Uterus (tissue), 4 donors: ENCODE data around the gene TSHZ2. TPM values are rescaled to one million over a fixed set of nuclear protein-coding genes. Genes with fewer than 3 reads are reported as not detected.

ENCODE experiments used
- DNase-seq, 2 donors: peaks; one replicate each; pipeline ENCODE4 v3.0.0-alpha.2; 2019 to 2020
- H3K27ac ChIP-seq, 2 donors: fragments of 200-600 bp; sonication (generic); 1 replicate in 1 of 2; 2 replicates in 1 of 2; pipeline ENCODE4 v1.5.1; 2016 to 2018
- H3K27me3 ChIP-seq, 2 donors: fragments of 200-600 bp; sonication (generic); one replicate each; pipeline ENCODE4 v1.5.1; 2018 to 2019; ENCODE audit warnings: control low read depth in 1 of 2
- H3K36me3 ChIP-seq, 2 donors: fragments of 200-600 bp; sonication (generic); one replicate each; pipeline ENCODE4 v1.5.1; 2019; ENCODE audit warnings: control low read depth in 1 of 2
- H3K4me1 ChIP-seq, 2 donors: fragments of 200-600 bp; sonication (generic); one replicate each; pipeline ENCODE4 v1.5.1; 2018 to 2019; ENCODE audit warnings: control low read depth in 1 of 2
- H3K4me3 ChIP-seq, 2 donors: fragments of 200-600 bp; sonication (generic); 1 replicate in 1 of 2; 2 replicates in 1 of 2; pipeline ENCODE4 v1.5.1; 2018 to 2019; ENCODE audit warnings: mild to moderate bottlenecking in 1 of 2
- H3K9me3 ChIP-seq, 2 donors: fragments of 200-600 bp; sonication (generic); one replicate each; pipeline ENCODE4 v1.5.1; 2019; ENCODE audit warnings: control low read depth in 1 of 2
- POLR2A ChIP-seq, 2 donors: fragments of 450-650 bp; IDR thresholded peaks; one replicate each; pipeline ENCODE4 v1.6.1; 2016; ENCODE audit warnings: antibody characterized with exemption in 2 of 2, mild to moderate bottlenecking in 1 of 2, moderate library complexity in 1 of 2
- intact Hi-C: fragments of 100-400 bp; cut with DNase I; formaldehyde crosslinking; loops from one replicate; pipeline ENCODE4 v1.15.1; 2023; ENCODE audit warnings: low total_unique reads
- small RNA-seq: library from RNA; depleted of rRNA; stranded (forward); fragments of <200 nt; gene quantifications from one replicate; pipeline ENCODE3, GENCODE V24; 2016
- total RNA-seq, 4 donors: library from RNA; depleted of rRNA in 3 of 4; stranded (reverse); fragments of >200 nt in 3 of 4; gene quantifications; one replicate each; pipeline versions ENCODE4 v1.1.0 to v1.2.4, GENCODE V29; 2014 to 2023
- TF ChIP-seq, protein P1 (sequence below), 4 experiments: fragments of 200-600 bp in 2 of 4; fragments of 450-650 bp in 2 of 4; sonication (generic) in 2 of 4; IDR thresholded peaks; one replicate each; pipeline ENCODE4 v1.5.1; 2016 to 2019; ENCODE audit warnings: antibody characterized with exemption in 4 of 4, mild to moderate bottlenecking in 2 of 4, moderate library complexity in 1 of 4
- donor health status: DM: yes; HTN: yes; CAD: no.

Gene TSHZ2
- total RNA-seq, 4 donors from 2014 or later = 22.0 to 50.1 (median 33.1) TPM

DNA sequence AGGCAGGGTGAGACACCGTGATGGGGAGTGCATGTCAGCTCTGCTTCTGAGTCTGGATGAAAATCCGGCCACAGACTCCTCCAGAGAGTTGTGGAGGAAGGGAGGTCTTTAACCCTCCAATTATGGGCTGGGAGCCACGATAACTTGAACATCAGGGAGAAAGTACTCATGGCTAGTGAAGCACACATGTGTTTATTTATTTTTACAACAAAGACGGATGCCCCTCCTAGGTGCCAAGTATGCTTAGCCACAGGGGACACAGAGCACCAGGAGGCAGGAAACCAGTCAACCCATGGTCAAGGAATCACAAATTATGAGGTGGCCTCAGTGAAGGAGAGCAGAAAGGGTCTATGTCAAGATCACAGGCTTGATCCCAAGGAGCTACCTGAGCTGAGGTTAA lies 567.4 kb downstream of the TSHZ2 start:
- H3K4me3 ChIP-seq = no peak overlapping the region
- H3K27ac ChIP-seq = no peak overlapping the region
- intact Hi-C loops = no loop called here
- DNase-seq = no peak
- no peaks in the 10 kb centered on the region for H3K36me3 ChIP-seq
- H3K27me3 ChIP-seq = no peaks in the 10 kb centered on the region
- TF ChIP-seq POLR2A (IDR thresholded peaks at IDR 0.05) = no peak
- TF ChIP-seq, protein P1, sequence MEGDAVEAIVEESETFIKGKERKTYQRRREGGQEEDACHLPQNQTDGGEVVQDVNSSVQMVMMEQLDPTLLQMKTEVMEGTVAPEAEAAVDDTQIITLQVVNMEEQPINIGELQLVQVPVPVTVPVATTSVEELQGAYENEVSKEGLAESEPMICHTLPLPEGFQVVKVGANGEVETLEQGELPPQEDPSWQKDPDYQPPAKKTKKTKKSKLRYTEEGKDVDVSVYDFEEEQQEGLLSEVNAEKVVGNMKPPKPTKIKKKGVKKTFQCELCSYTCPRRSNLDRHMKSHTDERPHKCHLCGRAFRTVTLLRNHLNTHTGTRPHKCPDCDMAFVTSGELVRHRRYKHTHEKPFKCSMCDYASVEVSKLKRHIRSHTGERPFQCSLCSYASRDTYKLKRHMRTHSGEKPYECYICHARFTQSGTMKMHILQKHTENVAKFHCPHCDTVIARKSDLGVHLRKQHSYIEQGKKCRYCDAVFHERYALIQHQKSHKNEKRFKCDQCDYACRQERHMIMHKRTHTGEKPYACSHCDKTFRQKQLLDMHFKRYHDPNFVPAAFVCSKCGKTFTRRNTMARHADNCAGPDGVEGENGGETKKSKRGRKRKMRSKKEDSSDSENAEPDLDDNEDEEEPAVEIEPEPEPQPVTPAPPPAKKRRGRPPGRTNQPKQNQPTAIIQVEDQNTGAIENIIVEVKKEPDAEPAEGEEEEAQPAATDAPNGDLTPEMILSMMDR (IDR thresholded peaks at IDR 0.05) = no peak
- no peaks in the 10 kb centered on the region for H3K4me1 ChIP-seq
- H3K9me3 ChIP-seq = no peaks in the 10 kb centered on the region

Small RNAs within 50 kb of the gene (small RNA-seq; reads per million reads assigned to genes)
- gene RF00019 = not detected
